K562 (cell line): ENCODE data around the gene BCO1. TPM values are rescaled to one million over a fixed set of nuclear protein-coding genes. Genes with fewer than 3 reads are reported as not detected.

Source experiments
- ATAC-seq: fragments of 200-7000 bp; cut with Tn5 transposase; 3 replicates; pipeline ENCODE4 v1.9.1; 2020; ENCODE audit warnings: moderate library complexity
- BruUV-seq: library from RNA; stranded (reverse); fragments of 400-500 nt; replicated peaks from 2 replicates; lab custom pipeline; 2021; lab: Mats Ljungman, UMichigan
- CTCF ChIA-PET: fragments of 300-600 bp; formaldehyde crosslinking; extraction: SDS; loops from one replicate; lab custom pipeline; 2021; ENCODE audit warnings: low intra/inter-chr PET ratio; lab: Yijun Ruan, JAX
- POLR2A ChIA-PET: fragments of 300-600, 350-650 bp; sonication (Branson Sonifier 250); formaldehyde crosslinking; extraction: SDS; loops from one replicate; lab custom pipeline; 2021; ENCODE audit warnings: antibody characterized with exemption, inconsistent platforms; lab: Yijun Ruan, JAX
- DNase-seq, 4 experiments: peaks; one replicate each; pipeline versions ENCODE4 v3.0.0 to v3.0.0-alpha.2; 2011 to 2018; ENCODE audit warnings: low spot score in 3 of 4, mixed read lengths in 3 of 4; ENCODE audit errors: extremely low read depth in 1 of 4
- FAIRE-seq: peaks from 2 replicates; lab custom pipeline; 2011; peaks lifted over from hg19 to GRCh38; lab: Jason Lieb, UNC
- H2AFZ ChIP-seq: 2 replicates; pipeline ENCODE4 v1.6.0; 2011; ENCODE audit warnings: low read depth, low read length, control low read depth, inconsistent platforms
- H3K27ac ChIP-seq: fragments of 200-600 bp; 3 replicates; pipeline ENCODE4 v1.8.0; 2011; ENCODE audit warnings: low read depth, mild to moderate bottlenecking, control low read depth, inconsistent platforms, low read length, moderate library complexity, mixed read lengths; ENCODE audit errors: extremely low read depth
- H3K27me3 ChIP-seq, 2 experiments: fragments of 300-600 bp in 1 of 2; 2 replicates in 1 of 2; 3 replicates in 1 of 2; pipeline versions ENCODE4 v1.6.0 to v1.8.0; 2011; ENCODE audit warnings: inconsistent platforms in 2 of 2, low read length in 2 of 2, mild to moderate bottlenecking in 1 of 2, mixed read lengths in 1 of 2, moderate library complexity in 1 of 2; ENCODE audit not compliant: control insufficient read depth in 2 of 2, insufficient read depth in 2 of 2
- H3K36me3 ChIP-seq: fragments of 300-600 bp; 3 replicates; pipeline ENCODE4 v1.8.0; 2011; ENCODE audit warnings: mild to moderate bottlenecking, low read length, inconsistent platforms; ENCODE audit not compliant: control insufficient read depth, insufficient read depth
- H3K4me1 ChIP-seq, 2 experiments: fragments of 200-600 bp in 1 of 2; replicated peaks in 1 of 2; 2 replicates in 1 of 2; 3 replicates in 1 of 2; pipeline versions ENCODE4 v1.5.1 to v1.8.0; 2011; ENCODE audit warnings: inconsistent platforms in 2 of 2, low read length in 2 of 2, mild to moderate bottlenecking in 1 of 2, mixed read lengths in 1 of 2, moderate library complexity in 1 of 2; ENCODE audit not compliant: control insufficient read depth in 2 of 2, insufficient read depth in 2 of 2
- H3K4me2 ChIP-seq: 2 replicates; pipeline ENCODE4 v1.6.1; 2011; ENCODE audit warnings: low read length, control low read depth, inconsistent platforms, mixed read lengths; ENCODE audit not compliant: insufficient read depth
- H3K4me3 ChIP-seq: fragments of 200-600 bp; sonication (generic), shearing (Covaris generic); 2 replicates; pipeline ENCODE4 v1.5.1; 2016; ENCODE audit warnings: control low read depth, inconsistent platforms
- H3K79me2 ChIP-seq: fragments of 200-600 bp; 3 replicates; pipeline ENCODE4 v1.8.0; 2011; ENCODE audit warnings: low read length, inconsistent platforms; ENCODE audit not compliant: control insufficient read depth, insufficient read depth
- H3K9ac ChIP-seq, 2 experiments: 2 replicates each; pipeline versions ENCODE4 v1.6.0 to v1.6.1; 2011; ENCODE audit warnings: low read depth in 2 of 2, low read length in 2 of 2, control low read depth in 1 of 2, inconsistent platforms in 1 of 2, mild to moderate bottlenecking in 1 of 2, mixed read lengths in 1 of 2; ENCODE audit not compliant: insufficient read depth in 1 of 2
- H3K9me1 ChIP-seq: one replicate; pipeline ENCODE4 v1.6.0; 2011; ENCODE audit warnings: inconsistent platforms, mild to moderate bottlenecking, low read length, moderate library complexity; ENCODE audit not compliant: control insufficient read depth, insufficient read depth
- H3K9me3 ChIP-seq: replicated peaks from 2 replicates; pipeline ENCODE4 v1.5.1; 2011; ENCODE audit warnings: low read depth, low read length, inconsistent platforms; ENCODE audit not compliant: control insufficient read depth, insufficient read depth
- H4K20me1 ChIP-seq: replicated peaks from 2 replicates; pipeline ENCODE4 v1.6.1; 2011; ENCODE audit warnings: low read length, inconsistent platforms, mixed read lengths; ENCODE audit not compliant: control insufficient read depth, insufficient read depth
- NFRKB ChIP-seq: fragments of 450-650 bp; IDR thresholded peaks from 2 replicates; pipeline ENCODE4 v1.6.1; 2016; ENCODE audit warnings: low read depth
- NR2F6 ChIP-seq: fragments of 450-650 bp; formaldehyde crosslinking; IDR thresholded peaks from 2 replicates; pipeline ENCODE4 v1.4.0; 2020; ENCODE audit warnings: mild to moderate bottlenecking
- RFX5 ChIP-seq: IDR thresholded peaks from 2 replicates; pipeline ENCODE4 v1.6.1; 2011; ENCODE audit warnings: low read depth, mild to moderate bottlenecking, improper control_type of control experiment, low read length
- ZNF316 ChIP-seq: fragments of 450-650 bp; IDR thresholded peaks from 2 replicates; pipeline ENCODE4 v1.6.1; 2016
- WGBS: fragments of 100-300 bp; shearing (Covaris generic); methylation state at CpG from one replicate; pipeline ENCODE4 v1.1.6; 2016; ENCODE audit warnings: low coverage, mixed read lengths; ENCODE audit not compliant: insufficient coverage; ENCODE audit errors: missing lambda C conversion rate; 5-methylcytosine and 5-hydroxymethylcytosine counted together
- in situ Hi-C: fragments of 300-500 bp; cut with MboI; formaldehyde crosslinking; loops from 4 replicates; pipeline ENCODE4 v1.15.0; 2018; ENCODE audit warnings: inconsistent platforms, mixed read lengths
- intact Hi-C: fragments of 100-400 bp; cut with micrococcal nuclease; formaldehyde crosslinking; loops from 2 replicates; pipeline ENCODE4 v1.14.2; 2022
- polyA plus RNA-seq, 8 experiments: library from polyadenylated mRNA; depleted of rRNA in 4 of 8; stranded (reverse) in 5 of 8; unstranded in 3 of 8; fragments of >200 nt; fragmentation: Nextera tagmentation in 2 of 8; fragmentation: Illumina TruSeq in 1 of 8; extraction: Ambion mirVana in 2 of 8; extraction: Trizol in 1 of 8; gene quantifications; 2 replicates each; pipeline versions ENCODE4 v1.2.1 to v1.2.3, GENCODE V29; 2011 to 2014; ENCODE audit warnings: inconsistent platforms in 1 of 8, missing spikeins in 1 of 8
- total RNA-seq, 7 experiments: library from RNA; depleted of rRNA in 6 of 7; stranded (reverse); fragments of >200 nt in 6 of 7; fragmentation: Illumina TruSeq in 2 of 7; extraction: Trizol in 2 of 7; gene quantifications; 2 replicates each; pipeline versions ENCODE4 v1.2.1 to v1.2.3, GENCODE V29; 2011 to 2021; ENCODE audit warnings: low replicate concordance in 1 of 7

The BCO1 gene
- total and polyA plus RNA-seq, 9 of the 15 experiments (the other 6 are each of a cell fraction or from before 2014, with no cell fraction given): not detected

DNA sequence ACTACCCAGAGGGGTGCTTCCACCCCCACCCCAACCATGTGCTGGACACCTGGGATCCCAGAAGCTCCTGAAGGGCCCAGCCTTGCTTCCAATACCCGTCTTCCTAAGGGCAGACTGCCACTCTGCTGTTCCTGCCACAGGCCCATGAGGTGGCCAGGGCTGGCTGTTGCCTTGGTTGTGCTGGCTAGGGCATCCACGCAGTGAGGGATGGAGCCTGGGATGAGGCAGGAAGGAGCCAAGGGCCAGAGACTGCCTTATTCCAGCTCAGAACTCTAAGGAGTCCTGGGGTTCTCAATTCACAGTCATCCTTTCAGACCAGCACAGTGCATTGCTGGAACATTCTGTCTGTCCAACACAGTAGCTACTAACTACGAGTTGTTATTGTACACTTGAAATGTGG lies 37.8 kb downstream of the BCO1 start:
- Histone ChIP-seq H3K4me3 (no peak overlapping the region), H3K36me3 (no peaks in the 10 kb centered on the region)
- DNase-seq: no peak
- no peak for ATAC-seq
- no peak for TF ChIP-seq NFRKB
- TF ChIP-seq, all 486 proteins: peak for 0
- Histone ChIP-seq H2AFZ (no peak overlapping the region), H3K79me2 (no peaks in the 10 kb centered on the region), H3K9ac (no peak overlapping the region), H3K9me1 (no peaks in the 10 kb centered on the region), H3K9me3 (no peaks in the 10 kb centered on the region), H3K27me3 (peaks cover 15 to 53% of the 10 kb centered on the region in 2 experiments; a peak in 3 of 5 replicates), H4K20me1 (no peaks in the 10 kb centered on the region), H3K27ac (no peak overlapping the region), H3K4me2 (no peak overlapping the region), H3K4me1 (peaks cover 0 to 10% of the 10 kb centered on the region in 2 experiments; a peak in 3 of 5 replicates)
- no peak for FAIRE-seq
- in situ Hi-C loops (no loop called here), intact Hi-C loops (no loop called here)
- POLR2A ChIA-PET: interaction anchor here (0.8 to 1.7 kb wide), 2 partner anchors 10 to 11 kb away, joined by 4 to 5 read pairs; no protein-coding TSS in a partner anchor
- WGBS: 14% methylated on average over 3 of the region's 3 CpGs
- CTCF ChIA-PET: no interaction called here
- no TSS peak for BruUV-seq

DNA sequence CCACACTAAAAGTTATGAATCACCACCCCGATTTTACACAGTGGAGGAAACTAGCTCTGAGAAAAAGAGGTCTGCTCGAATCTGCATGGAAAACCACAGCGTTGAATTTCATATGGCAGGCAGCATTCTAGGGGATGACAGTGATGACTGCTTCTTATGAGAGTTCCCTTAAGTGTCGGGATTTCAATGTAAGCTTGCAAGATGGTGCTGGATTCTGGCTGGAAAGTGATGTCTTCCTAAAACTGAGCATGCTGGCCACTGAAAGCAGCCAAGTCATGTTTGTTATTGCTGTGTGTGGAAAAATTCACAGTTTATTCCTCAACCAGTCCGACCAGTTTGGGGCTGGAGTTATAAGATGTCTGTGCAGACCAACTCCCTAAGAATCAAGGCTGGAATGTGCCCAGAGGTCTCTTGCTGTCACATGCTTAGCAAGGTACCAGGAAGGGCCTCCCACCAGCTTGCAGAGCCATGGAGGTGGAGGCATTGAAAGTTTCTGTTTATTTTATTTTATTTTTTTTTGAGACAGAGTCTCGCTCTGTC lies 39.1 kb downstream of the BCO1 start:
- 8% methylated on average over 6 of the region's 6 CpGs for whole genome bisulfite sequencing
- H3K9me1 ChIP-seq: no peaks in the 10 kb centered on the region
- intact Hi-C loops: no loop called here

More for the DNA sequence above, 39.1 kb downstream of the BCO1 start:
- POLR2A ChIA-PET: interaction anchor here (1.1 to 1.7 kb wide), 2 partner anchors 8 to 10 kb away, joined by 3 to 5 read pairs; no protein-coding TSS in a partner anchor
- Histone ChIP-seq H3K4me2 (no peak overlapping the region), H3K4me3 (no peak overlapping the region), H3K27me3 (peaks cover 23 to 57% of the 10 kb centered on the region in 2 experiments), H4K20me1 (no peaks in the 10 kb centered on the region), H3K36me3 (no peaks in the 10 kb centered on the region), H2AFZ (no peak overlapping the region), H3K4me1 (peaks cover 0 to 10% of the 10 kb centered on the region in 2 experiments; a peak in 3 of 5 replicates), H3K9ac (no peak overlapping the region), H3K9me3 (no peaks in the 10 kb centered on the region)
- in situ Hi-C loops: no loop called here
- BruUV-seq: no TSS peak
- CTCF ChIA-PET: no interaction called here
- no peak for DNase-seq
- TF ChIP-seq RFX5 (no peak), ZNF316 (0 out of 2 replicates have a peak, but pooled peaks have one; percentile 15), NR2F6 (CRISPR knock-in tag) (no peak)
- TF ChIP-seq, all 486 proteins: peak for 1
- no peak overlapping the region for H3K27ac ChIP-seq
- no peaks in the 10 kb centered on the region for H3K79me2 ChIP-seq
- no peak for FAIRE-seq
- no peak for ATAC-seq
